NCI-H2171 treated with DMSO at 0.1 percent for 48 hours (cell line): ENCODE results near the gene SLPI.

Source experiments
- DNase-seq: peaks from one replicate; lab custom pipeline; 2025; lab: John Stamatoyannopoulos, UW

The SLPI gene, protein sequence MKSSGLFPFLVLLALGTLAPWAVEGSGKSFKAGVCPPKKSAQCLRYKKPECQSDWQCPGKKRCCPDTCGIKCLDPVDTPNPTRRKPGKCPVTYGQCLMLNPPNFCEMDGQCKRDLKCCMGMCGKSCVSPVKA

DNA sequence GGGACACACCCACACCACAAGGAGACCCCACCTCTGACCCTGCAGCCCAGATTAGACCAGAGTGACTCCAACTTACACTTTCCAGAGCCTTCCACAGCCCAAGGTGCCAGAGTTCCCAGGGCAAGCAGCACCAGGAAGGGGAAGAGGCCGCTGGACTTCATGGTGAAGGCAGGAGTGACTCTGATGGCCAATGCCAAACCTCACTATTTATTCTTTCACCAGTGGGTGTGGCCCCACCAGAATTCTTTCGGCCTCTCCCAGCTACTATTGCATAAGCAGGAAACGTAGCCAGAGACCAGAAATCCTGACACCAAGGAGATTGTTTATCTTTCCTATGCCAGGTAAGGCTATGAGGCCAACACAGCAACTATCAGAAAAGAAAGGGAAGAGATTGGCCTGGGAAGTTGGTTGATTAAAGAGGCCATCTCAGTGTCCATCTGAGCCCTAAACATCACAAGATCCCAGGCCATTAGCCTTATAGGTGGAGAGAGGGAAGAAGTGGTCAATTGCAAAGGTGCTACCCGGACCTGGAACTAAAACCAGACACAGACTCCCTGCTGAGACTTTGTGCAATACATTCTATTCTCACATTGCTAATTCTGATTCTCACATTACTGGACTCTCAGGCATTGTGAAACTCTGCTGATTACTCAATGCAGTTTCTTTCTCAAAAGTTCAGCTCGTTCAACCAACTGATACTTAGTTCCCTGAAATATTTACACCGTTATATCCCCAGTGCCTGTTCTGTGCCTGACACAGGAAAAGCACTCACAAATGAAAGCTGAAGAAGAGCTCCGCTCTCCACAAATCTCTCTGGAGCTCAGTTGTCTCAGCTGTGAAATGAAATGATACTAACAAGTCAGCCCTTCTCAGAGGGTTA, at the start of gene SLPI:
Gene SLPI (minus strand): TSS at position 182 of the 880 bp plus-strand sequence. CDS start 21 bp downstream, at position 161.
- no peak for DNase-seq

DNA sequence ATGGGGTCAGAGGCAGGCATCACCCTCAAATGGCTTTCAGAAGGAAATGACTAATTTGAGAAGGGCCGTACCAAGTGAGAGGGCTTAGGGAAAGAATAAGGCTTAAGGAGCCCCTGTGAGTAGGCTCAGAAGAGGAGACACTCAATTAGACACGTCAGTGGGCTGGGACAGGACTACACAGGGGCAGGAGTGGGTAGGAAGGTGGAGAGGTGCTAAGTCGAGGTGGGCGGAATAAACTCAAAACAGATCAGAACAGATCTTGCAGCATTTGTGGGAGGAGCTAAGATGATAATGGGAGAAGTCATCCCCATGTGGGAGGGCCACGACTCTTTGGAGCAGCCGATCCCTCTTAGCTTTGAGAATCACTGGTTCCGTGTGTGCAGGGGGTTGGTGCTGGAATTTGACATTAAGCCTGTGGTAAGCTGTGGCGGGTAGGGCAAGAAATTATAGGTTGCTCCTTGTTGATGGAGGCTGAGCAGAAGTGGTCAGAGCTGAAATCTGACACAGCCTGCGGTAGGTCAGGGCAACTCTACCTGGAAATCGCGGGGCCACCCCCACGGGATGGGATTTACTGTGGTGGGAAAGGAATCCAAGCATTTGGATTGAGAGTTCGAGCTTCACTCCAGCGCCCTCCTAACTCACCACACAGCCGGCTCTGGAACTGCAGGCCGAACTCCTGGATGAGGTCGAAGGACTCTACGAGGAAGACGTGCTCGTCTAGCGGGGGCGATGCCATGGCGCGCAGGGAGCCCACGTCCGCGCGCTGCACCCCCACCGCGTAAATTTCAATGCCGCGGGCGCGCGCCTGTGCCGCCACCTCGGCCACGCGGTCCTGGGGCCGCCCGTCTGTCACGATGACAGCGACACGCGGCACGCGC, 49.5 kb upstream of the SLPI start:
- no peak for DNase-seq

DNA sequence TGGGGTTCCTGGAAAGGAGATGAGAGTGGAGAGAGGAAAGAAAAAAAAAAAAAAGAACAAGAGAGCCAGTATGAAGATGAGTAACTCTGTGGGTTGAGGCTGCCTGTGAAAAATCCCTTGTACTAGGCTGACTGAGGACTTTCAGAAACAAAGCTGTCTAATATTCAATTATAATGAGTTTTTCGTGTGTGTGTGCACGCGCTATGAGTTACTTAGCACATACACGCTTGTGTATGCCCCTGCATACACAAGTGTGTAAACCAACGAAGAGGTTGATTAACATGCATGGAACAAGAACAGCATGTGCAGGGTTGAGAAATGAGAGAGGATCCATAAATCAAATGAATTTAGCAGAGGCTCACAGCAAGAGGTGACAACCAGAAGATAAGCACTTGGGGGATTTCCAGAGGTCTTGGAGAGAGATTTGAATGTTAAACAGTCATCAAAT, 47.5 kb upstream of the SLPI start:
- DNase-seq, result no peak

DNA sequence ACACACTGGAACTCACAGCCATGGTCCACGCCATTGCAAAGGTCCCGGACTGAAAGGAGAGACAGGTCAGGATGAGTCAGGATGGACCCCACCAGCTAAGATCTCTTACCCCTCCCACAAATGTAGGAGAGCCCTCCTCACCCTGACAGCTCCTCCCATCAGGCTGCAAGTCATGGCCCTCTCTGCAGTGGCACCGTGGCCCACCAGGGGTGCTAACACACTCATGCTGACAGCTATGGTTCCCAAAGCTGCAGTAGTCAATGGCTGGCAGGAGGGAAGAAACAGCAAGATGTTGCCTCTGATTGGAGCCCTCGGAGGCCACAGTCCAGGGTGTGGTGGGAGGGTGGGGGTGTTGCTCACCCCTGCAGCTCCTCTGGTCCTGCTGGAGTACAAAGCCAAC, 46.6 kb upstream of the SLPI start:
- DNase-seq, result no peak

DNA sequence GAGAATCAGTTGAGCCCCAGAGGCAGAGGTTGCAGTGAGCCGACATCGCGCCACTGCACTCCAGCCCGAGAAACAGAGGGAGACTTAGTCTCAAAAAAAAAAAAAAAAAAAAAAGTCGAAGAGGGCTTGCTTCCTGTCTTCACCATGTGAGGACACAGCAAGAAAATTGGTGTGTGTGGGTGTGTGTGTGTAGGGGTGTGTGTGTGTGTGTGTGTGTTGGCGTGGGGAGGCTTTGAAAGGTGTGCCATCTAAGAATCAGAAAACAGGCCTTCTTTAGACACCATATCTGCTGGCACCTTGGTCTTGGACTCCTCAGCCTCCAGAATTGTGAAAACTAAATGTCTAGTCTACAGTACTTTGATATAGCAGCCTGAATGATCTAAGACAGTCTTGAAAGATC, 45.4 kb upstream of the SLPI start:
- no peak for DNase-seq

DNA sequence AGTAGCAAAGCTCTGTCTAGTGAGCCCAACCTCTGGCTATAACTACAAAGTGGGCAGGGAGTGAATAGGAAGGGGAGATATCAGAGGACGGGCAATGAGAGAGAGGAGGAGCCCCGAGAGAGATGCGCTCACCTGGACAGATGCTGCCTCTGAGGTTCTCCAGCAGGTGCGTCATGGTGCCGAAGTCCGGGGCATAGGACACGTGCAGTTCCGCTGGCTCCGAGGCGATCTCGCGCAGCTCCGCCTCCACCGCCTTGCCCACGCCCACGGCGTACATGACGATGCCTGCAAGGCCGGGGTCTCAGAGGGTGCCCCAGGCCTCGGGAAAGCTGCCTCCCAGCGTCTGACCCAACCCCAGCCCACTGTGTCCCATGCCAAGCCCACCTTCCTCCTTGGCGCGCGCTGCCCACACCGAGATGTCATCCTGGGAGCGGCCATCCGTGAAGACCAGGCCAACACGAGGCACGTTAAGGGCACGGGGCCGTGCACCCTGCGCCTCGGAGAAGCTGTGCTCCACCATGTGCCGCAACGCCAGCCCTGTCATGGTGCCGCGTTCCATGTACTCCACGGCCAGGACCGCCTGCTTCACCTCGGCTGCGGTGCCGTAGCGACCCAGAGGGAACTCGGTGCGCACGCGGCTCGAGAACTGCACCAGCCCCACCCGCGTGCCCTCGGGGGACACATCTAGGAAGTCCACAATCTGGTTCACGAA, 43.6 kb upstream of the SLPI start:
- no peak for DNase-seq

DNA sequence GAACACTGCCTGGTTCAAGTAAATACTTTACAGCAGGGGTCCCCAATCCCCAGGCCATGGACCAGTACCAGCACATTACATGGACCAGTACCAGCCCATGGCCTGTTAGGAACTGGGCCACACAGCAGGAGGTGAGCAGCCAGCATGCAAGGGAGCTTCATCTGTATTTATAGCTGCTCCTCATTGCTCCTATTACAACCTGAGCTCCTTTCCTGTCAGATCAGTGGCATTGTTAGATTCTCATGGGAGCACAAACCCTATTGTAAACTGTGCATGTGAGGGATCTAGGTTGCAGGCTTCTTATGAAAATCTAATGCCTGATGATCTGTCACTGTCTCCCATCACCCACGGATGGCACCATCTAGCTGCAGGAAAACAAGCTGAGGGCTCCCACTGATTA, 40.3 kb upstream of the SLPI start:
- no peak for DNase-seq

DNA sequence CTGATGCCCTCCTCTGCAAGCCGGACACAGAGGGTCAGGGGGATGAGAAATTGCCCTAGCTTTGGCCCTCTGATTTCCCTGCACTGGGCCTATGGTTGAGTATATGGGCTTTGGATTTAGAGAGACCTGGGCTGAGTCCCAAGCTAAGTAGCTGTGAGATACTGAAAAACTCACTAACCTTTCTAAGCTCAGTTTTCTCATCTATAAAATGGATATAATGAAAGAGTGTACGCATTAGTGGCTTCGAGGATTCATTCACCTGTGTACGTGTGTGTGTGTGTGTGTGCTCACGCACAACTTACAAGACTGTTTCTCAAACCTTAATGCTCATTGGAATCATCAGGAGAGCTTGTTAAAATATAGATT, 39.6 kb upstream of the SLPI start:
- no peak for DNase-seq

DNA sequence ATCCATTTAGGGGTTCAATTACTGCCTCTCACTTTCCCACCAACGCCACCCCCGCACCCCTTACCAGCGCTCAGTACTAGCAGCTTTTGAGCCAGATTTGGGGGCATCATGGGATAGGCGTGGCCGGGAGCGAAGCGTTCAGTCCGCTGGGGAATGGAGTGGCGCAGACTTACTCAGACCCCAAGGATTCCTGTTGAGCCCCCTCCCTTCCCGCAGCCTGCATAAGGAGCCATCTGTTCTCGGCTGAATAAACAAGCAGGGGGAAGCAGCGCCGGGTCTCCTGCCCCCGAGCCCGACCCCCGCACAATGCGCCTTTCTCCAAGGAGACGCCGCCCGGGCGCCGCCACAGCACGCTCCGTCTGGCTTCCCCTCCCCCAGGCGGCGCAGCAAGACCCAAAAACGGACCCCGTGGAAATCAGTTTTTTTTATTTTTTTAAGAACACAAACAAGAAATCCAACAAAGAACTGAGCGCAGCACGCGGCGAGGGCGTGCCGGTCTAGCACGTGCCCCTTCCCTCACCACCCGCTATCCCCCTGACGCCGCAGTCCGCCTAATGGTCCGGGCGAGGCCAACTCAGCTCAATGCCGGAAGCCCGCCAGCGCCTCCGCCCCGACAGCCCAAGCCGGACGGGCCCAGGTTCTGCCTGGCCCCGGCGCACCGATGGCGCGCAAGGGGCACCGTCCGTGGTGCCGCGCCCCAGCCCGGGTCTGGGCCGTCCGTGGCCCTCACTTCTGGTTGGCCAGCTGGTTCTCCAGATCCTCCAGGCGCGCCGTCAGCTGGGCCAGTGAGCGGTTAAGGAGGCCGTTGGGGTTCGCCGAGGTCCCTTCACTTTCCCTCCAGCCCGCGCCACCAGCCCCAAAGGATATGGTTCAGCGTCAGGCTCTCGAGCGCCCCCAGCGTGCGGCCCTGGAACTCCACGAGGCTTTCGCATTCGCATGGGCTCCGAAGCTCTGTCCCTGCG, 39.0 kb upstream of the SLPI start:
- DNase-seq, result peak; percentile 94

DNA sequence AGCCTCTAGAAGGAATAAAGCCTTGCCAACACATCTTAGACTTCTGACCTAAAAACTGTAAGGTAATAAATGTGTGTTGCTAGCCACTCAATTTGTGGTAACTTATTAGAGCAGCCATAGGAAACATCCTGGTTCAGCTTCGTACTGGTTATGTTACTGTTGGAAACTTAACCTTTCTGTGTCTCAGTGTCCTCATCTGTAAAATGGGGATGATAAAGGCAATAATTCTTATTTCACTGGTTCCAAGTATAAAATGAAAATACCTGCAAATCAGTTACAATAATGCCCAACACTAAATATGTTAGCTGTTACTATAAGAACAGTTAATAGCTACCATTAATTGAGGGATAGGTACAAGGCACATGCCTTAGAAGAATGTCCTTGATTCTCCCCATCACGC, 38.0 kb upstream of the SLPI start:
- DNase-seq, result no peak

DNA sequence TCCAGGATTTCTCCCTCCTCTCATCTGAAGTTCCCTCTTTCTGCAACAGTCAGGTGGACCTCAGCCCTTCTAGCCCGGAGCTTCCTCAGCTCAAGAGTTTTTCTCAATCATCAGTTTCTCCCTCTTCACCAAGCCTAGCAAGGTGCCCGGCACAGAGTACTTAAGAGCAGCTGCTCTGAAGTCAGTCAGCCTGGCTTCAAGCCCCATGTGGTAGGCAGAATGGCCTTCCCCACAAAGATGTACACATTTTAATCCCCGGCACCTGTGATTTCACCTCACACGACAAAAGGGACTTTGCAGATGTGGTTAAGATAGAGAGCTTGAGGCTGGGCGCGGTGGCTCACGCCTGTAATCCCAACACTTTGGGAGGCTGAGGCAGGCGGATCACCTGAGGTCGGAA, 37.2 kb upstream of the SLPI start:
- DNase-seq, result no peak

DNA sequence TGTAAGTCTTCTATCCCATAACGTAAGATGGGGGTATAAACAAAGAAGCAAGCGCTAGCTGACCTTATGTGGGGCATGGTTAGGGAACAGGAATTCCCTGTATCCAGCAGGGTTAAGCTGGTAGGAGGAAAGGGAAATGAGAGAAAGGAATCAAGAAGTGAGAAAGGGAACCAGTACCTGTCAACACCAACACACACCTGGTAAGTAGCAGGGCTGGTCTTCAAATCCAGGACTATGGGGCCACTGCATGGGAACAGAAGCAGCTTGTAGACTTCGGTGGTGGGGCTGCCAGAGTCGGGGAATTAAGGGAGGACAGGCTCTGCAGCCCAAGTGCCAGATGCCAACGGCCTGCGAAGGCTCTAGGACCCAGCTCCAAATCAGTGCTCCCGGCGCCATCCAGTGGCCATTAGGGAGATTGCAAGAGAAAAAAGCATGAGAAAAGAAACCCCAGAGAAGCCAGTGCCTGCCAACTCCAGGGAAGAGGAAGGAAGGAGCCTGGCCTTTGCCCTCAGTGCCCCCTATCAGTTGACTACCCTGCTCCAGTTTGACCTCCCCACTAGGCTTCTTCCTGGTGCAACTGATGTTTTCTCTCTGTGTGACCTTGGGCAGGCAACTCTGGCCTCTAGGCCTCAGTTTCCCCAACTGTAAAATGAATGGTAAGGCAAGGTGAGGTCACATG, 36.5 kb upstream of the SLPI start:
- DNase-seq, result peak; percentile 86

DNA sequence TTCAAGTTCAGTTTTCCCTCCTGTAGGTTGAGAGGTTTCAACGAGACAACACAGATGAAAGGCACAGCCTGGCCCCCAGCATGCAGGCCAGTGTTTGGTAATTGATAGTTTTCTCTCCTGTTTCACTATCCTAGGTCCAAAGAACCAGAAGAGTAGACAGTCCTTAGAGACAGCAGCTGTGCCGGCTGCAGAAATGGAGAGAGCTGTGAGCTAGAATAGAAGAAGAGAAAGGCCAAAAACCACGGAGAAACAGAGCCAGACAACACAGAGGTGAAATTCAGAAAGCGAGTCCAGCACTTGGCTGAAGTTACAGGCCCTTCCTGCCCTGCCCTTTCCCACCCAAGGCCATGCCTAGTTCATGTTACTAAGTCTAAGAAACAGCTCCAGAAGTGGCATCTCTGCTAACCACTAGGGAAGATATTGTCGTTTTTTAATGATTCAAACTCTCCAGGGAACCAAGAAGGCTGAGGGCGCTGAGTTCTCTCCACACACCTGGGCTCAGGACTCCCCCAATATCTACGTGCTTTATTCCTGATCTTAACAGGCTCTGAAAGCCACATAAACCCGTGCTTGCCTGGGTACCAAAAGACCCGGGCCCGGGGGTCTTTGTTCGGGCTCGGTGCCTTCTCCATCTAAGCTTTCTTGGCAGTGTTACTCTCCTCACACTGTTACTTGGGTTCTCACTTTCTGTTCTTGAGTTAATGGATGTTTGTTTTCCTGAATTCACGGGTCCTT, 35.7 kb upstream of the SLPI start:
- DNase-seq, result no peak

DNA sequence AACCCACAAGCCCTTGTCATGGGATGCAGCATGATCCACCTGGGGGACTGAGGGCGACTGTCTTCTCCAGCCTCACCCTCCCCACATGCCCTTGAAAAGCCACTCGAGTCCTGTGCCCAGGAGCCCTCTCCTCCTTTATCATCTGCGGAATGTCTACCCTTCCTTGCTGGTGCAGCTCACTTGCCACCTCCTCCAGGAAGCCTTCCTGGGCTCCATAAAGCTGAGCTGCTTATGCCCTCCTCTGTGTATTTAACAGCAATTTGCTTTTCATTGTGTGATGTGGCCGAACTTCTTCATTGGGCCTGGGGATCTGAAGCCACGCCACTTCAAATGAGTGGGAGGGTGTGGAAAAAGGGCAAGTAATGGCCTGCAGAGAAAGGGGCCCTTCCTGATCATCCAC, 34.5 kb upstream of the SLPI start:
- DNase-seq, result no peak

DNA sequence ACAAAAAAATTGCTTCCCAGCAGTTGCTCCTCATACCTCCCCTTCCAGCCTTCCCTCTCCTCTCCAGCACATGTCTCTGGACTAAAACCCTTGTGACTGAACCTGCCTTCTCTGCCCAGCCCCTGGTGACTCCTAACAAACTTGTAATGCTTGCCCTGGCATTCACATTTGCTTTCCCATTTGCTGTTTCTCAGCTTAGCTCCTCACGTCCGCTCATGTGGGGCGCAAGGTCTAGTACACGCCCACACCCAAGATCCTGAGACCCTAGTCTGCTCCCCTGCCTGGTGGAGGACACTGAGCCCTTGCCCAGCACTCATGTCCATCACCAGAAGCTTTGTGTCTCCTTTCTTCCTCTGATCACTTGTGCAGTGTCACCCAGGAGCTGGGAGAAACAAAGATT, 34.0 kb upstream of the SLPI start:
- no peak for DNase-seq

DNA sequence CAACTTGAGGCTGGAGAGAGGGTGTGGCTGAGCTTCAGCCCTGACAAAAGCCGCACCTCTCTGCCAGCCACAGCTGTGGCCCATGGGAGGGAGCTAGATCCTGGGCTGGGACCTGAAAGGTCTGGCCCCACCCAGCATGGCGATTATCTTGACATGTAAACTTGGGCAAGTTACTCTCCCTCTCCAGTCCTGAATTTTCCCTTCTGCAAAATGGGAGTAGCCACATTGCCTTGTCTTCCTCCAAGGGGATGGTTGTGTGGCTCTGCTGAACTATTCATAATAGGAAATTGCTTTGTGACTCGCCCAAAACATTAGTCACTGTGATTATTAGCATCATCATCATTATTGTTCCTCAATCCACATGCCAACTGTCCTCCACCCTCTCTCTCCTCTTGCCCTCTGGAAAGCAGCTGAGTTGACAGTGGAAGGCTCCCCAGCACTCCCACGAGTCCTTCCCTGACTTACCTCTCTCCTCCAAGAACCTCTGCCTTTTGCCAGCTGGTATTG, 29.2 kb upstream of the SLPI start:
- DNase-seq, result no peak

DNA sequence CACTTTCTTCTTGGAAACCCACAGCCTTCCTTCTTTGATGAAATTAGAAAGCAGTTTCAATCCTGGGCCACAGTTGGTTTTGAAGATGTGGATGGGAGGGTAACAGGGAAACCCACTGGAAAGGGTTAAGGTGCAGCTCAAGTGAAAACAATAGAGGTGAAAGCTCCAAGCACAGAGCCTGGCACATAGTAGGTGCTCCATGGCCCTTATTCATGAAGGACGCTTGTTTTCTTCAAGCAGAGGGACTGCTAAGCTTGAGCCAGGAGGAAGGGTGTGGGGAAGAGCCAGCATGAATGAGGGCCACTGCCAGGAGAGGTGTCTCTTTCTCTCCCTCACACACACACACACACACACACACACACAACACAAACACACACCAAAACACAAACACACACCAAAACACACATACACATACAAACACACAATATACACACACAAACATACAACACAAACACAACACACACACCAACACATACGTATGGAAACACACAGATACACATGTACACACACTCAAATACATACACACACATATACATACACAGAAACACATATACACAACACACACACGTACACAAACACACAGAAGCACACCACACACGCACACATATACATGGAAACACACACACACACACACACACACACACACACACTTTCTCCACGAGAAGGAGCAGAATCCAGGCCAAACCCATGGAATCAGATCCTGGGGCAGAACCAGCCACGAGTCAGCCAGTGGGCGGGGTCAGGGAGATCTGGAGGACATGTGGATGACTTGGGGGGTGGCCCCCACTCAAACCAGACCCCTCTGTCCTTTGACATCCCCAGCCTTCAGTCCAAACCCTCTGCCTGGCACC, 28.6 kb upstream of the SLPI start:
- DNase-seq, result no peak

DNA sequence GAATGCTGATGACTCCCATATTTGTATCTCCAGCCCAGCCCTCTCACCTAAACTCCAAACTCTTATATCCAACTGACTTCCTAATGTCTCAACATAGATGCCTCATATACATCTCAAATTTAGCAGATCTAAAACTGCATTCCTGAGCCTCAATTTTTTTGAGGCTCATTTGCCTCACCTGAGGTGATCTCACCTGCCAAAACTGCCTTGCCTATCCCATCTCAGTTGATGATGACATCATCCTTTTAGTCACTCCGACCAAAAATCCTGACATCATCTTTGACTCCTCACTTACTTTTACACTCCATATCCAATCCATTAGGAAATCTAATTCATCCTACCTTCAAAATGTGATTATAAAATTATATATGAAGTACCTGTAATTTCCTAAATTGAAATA, 25.6 kb upstream of the SLPI start:
- no peak for DNase-seq

DNA sequence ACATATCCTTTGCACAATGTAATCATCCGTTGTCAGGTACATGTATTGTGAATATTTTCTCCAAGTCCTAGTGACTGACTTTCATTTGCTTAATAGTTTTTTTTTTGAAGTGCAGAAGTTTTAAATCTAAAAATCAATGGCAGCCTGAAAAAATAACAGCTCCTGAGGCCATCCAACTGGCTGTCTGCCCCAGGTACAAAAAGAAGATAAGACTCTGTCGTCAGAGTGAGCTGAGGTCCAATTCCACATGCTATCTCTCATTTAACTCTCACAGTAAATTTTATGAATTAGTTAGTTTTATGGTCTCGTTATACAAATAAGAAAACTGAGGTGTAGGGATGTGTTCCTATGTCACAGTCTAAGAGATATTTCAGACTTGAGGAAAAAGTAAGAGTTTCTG, 21.0 kb upstream of the SLPI start:
- DNase-seq, result no peak
